Femur (tissue), 1 donor: ENCODE measurements around the gene ELMOD1.
A peak's percentile ranks its signal among the peaks of the same experiment; 100 is the strongest.

Source experiments
- DNase-seq: peaks from one replicate; pipeline ENCODE4 v3.0.0-alpha.2; 2017

Gene ELMOD1

DNA sequence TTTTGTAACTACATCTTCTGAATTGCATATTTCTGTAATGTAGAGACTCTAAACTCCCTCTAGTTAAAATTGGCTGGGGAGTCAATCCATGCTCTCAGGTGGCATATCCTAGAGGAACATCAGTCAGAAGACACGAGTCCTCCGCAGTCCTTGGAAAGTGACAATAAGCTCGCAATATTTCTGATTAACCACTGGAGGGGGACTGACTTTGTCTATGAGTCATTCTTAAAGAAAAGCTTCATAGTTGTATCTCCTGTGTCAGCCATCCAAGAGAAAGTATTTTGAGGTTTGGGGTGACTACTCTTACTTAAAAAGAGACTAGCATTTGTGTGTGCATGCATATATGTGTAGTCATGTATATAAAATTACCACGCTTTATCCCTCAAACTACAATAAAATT, 60.7 kb downstream of the ELMOD1 start:
- DNase-seq: no peak

DNA sequence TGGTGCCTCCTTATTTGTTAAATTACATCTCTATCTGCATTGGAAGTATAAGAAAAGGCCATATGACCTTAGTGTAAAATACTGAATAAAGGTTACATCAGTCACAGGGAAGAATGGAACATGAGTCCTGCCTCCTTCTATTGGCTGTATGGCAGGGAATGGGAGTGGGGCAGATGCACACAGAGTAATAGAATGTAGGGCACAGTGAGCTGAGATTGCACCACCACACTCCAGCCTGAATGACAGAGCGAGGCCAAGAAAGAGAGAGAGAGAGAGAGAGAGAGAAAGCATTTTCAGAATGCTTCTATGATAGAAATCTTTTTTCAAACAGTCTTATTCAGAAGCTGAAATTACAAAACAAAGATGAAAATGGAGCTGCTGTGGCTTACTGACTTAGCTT, 62.1 kb downstream of the ELMOD1 start:
- DNase-seq: no peak

DNA sequence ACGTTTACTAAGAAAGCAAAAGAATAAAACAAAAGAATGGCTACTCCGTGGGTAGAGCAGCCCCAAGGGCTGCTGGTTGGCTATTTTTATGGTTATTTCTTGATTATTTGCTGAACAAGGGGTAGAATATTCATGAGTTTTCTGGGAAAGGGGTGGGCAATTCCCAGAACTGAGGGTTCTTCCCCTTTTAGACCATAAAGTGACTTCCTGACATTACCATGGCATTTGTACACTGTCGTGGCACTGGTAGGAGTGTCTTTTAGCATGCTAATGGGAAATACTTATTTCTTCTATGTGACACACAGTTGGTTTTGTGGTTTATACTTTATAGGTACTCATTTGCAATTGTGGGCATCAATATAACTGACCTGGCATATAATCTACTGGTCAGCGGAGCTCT, 64.7 kb downstream of the ELMOD1 start:
- DNase-seq: no peak

DNA sequence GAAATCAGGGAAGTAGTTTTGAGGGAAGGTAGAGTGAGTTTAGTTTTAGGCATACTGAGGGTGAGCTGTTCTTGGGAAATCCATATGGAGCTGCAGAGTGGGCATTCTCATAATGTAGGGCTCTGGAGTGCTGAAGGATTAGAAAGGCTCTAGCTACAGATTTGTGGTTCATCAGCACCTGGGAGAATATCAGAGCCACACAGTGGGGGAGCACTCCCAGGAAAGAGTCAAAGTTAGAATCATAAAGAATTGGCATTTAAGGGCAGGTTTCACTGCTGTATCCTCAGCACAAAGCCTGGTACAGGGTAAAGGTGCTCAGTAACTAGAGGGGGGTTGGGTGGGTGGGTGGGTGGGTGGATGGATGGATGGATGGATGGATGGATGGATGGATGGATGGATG, 68.4 kb downstream of the ELMOD1 start:
- no peak for DNase-seq

DNA sequence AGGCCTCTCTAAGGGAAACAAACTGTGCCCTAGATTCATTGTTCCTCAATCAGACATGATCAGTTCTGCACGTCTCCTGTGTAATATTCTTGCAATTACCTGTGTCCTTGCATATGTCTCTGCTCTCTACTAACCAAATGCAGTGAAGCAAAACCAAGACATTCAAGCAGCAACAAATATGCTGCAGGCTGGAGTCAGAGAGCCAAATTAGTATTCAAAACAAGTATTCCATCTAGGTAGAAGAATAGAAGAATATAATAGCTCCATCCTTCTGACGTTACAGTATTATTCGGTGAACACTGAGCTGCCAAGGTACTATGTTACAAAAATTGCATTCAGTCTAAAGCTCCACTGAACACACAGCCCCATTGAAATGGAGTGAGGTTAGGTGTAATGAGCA, 69.1 kb downstream of the ELMOD1 start:
- no peak for DNase-seq

DNA sequence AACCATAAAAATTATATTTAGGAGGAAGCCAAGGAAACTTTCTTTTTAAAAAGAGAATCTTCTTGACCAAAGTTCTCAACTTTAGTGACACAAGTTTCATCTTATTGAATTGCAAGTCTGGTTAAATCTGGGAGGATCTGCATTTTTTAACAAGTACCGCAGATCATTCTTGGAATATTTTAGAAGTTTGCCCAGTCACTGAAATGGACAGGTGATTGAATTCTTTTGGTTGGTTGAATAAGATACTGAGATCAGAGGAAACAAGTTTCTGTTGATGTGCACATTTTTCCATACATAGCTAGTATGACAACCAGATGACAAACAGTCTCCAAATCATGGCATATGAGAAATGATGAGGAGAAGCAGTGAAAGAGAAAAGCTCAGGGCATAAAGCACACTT, 70.7 kb downstream of the ELMOD1 start:
- no peak for DNase-seq

DNA sequence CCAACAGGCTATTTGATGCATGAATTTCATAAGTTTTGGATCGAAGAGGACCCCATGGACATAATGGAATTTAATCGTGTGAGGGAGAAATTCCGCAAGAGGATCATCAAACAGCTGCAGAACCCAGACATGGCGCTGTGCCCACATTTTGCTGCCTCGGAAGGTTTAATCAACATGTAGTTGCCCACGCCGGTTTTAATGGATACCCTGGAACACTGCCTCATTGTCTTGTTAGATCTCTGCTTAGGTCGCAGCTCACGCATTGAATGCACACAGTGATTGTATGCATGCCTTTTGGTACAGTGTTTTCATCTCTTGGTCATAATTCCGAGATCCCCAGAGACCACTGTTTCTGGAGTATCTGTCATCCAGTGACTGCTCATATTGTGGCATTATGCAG, 74.1 kb downstream of the ELMOD1 start:
- DNase-seq: peak; percentile 57

DNA sequence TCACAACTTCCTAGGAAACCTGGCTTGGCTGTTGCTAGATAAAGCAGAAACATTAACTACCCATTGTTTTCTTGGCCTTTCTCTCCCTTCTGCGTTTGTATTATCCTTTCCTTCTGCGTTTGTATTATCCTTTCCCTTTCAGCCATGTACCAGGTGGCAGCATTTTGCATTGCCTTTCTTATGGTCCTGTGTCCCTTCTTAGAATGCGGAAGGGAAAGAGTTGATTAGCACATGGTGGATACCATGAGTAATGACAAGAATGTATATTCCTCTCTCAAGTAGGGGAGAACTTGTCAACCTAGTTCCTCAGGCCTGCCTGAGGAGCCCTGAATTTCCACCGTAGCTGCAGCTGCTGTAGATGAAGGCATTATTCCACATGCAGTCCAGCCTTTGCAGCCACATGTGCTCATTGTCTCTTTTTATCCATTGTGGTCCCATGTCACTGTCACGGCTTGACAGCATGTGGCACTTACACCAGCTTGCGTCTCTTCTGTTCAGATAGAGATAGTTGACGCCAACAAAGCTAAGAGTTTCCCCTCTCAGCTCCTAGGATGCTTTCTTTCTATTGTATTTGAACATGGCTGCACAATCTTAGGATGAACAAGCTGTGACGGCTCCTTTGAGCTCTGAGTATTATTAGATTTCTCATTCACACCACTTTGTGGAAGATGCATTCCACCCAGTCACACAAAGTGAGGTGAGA, 76.1 kb downstream of the ELMOD1 start:
- DNase-seq: no peak

DNA sequence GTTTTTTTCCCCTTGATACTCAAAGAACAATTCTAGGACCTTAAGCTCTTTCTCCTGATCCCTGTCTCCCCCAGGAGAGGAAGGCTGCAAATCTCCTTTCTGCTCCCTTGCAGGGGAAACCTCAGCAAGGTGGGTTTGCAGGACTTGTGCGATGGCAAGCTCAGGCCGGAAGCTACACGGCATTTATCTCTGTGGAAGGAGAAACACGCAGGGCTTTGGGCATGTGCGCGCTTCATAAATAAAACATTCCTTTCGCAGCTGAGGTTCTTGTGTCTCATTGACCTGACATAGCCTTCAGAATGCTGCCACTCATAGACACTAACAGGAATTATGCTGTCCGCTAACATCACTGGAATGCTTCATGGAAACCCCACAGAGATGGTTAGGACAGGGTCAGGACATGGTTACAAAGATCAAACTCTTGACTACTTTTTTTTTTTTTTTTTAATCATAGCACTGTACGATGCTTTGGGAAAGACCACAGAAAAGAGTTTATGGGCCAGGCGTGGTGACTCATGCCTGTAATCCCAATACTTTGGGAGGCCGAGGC, 78.3 kb downstream of the ELMOD1 start:
- DNase-seq: no peak

DNA sequence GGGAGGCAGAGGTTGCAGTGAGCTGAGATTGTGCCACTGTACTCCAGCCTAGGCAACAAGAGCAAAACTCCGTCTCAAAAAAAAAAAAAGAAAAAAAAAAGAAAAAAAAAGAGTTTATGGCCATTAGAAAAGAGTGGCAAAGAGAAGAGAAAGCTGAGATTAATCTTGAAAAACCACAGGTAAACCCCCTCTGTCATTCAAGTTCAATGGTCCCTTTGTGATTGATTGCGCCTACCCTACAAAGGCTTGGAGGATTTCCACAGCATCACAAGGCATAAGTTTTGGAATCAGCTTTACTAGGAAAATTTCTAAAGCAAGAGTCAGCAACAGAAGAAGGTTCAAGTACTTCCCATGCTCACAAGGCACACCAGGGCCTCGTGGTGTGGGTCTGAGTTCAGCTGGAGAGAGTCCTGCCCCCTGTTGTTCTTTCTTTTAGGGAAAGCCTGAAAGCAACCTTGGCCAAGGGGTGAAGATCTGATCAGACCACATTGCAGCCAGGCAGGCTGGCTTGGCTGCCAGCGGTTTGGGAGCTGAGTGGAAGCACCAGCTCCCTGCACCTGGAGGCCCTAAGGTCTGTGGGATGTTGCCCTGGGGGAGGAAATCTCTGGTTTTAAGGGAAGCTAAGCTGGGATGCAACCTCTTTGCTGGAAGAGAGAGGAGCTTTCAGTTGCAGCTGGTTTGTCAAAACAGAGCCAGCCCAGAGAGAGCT, 79.1 kb downstream of the ELMOD1 start:
- no peak for DNase-seq

DNA sequence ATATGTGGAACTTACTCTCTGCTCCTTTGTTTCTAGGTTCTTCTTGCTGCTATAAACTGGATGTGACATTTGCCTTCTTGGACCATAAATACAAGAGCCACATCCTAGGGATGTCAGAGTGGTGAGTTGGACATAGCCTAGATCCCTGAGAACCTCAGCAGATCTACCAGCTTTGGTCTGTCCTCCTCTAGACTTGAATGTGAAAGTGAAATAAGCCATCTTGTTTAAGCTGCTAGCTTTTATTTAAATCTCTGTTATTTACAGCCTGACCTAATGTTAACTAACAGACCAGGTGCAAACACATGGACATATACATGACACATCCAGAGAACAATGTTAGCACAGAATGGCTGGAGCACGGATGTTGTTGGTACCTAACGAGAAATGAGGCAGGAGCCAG, 85.0 kb downstream of the ELMOD1 start:
- DNase-seq: no peak

DNA sequence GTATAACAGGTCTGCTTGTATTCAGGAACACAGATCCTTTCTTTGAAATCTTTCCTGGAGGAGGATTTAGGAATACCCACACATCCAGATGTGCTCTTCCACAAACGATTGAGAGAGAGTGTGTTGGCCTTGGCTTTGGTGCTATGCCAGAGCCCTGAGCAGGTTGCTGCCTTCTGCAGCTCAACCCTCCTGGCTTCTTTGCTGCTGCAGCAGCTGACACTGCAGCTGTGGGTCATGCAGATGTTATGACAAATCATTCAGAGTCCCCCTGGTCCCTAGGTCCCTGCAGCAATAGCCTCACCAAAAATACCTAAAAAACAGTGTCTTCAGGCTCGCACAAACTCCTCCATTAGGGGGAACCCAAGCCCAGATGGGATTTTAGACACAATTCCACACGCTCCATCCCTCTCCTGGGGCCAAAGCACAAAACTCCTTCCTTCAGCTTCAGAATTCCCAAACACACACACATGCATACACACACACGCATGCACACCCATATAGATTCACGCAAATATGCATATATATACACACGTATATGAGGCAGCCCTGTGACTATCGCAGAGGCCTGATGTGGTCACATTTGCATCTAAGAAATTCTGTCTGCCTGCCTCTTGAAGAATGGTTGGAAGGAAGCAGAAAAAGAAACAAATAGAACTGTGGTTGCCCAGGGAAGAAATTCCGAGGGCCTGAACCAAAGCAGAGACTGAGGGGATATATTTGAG, 85.5 kb downstream of the ELMOD1 start:
- no peak for DNase-seq

DNA sequence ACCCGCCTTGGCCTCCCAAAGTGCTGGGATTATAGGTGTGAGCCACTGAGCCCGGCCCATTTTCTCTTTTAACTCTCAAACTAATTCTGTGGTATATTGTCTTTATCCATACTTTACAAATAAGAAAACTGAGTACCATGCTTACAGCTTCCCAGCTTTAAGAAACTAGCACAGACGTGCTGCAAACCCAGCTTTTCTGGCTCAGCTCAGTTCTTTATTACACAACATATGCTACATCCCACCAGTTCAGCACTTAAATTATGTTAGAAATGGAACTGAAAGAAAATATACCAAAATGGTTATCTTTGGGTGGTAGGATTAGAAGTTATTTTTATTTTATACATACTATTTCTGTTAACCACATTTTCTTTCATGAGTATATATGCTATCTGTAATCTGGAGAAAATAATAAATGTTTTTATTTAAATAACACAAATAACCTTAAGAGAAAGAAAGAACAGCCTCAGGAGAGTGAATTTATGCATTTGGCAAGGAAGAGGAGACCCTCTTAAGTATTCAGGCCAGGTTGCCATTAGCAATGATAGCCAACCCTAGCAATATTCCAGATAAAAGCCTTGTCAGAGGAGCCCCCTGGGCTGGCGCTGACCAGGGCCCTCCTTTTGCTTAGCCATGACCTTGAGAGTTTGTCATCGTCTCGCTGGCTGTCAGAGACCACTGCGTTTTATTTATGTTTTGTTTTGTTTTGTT, 87.1 kb downstream of the ELMOD1 start:
- no peak for DNase-seq

DNA sequence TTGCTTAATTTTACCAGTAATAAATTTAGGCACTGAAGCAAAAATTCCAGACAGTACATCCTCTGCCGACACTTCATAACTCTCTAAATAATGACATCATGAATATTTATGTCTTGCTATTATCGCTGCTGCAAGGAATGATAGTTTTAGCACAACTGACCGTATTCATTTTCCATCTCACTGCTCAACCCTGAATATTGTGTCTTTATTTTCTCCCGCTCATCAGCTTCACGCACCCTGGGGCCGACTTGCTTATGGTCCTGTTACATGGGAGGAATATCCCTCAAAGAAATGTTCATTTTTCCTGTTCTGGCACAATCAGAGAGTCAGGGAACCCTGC, 87.7 kb downstream of the ELMOD1 start:
- DNase-seq: no peak

DNA sequence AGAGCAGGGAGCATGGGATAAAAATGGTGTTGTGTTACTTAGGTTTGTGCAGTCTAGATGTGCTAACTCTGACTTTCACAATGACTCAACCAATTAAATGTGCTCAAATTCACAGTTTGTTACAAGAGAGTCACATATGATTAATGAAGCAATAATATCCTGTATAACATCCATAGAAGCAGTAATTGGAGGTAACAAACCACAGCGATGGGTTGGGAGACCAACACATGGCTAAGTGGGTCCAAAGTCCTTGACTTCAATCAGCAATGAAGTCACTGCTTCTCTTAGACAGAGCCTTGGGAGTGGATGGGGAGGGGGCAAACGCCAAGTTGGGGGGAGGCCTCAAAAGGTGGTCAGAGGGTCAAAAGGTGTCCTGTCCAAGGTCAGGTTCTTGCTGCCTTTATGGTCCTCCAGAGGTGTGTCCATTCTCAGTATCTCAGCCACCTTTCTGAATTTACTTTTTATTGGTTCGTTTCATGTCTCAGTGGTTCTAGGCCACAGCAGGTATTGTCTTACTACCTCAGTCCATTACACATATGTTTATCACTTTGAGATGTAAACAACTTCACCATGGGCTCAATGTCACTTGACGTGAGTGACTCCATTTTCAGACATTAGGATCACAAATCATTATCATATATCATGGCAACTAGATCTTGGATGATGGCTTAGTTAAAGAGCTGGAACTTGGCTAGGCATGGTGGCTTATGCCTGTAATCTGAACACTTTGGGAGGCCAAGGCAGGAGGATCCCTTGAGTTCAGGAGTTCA, 88.5 kb downstream of the ELMOD1 start:
- no peak for DNase-seq

DNA sequence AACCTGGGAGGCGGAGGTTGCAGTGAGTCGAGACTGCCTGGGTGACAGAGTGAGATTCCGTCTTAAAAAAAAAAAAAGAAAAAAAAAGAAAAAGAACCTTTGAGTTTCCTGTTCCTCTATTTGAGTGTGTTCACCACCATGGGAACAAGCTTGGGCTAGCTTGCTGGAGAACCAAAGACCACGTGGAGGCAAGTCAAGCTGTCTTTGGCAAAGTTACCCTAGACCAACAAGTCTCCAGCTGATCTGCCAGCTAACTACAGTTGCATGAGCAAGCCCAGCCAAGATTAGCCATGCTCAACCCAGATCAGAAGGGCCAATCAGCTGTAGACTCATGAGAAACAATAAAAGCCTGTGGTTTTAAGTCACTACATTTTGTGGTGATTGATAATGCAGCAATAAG, 91.2 kb downstream of the ELMOD1 start:
- DNase-seq: no peak

DNA sequence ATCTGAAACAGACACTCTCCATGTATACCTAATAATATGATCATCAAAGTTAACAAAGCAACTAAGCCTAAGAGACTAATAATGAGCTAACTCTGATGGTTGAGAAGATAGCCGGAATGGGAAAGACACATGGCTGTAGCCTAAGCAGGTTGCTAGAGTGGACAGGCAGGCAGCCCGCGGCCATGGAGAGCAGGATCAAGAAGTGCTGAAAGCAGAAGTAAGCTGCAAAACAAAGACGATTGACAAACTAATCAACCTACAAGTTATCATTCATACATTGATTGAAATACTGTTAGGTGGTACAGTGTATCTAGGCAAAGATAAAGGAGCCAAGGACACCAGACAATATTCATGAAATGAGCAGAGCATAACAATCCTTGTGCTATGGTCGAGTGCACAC, 91.6 kb downstream of the ELMOD1 start:
- DNase-seq: no peak

DNA sequence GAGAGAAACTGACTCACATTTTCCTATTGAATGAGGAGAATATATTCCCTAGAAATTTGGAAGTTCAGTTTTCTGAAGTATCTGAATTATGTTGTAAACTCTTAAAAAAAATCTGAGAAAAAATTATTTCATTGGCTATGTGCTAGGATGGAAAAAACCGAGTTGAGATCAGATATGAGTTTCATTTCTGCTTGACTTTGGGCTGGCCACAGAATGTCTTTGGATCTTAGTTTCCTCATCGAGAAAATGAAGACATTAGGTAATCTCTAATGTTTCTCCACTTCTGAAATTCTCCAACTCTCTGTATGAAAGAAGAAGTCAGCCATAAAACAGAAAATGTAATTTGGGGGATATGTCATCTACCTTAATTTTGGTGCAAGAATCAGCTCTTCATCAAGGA, 92.1 kb downstream of the ELMOD1 start:
- DNase-seq: no peak

DNA sequence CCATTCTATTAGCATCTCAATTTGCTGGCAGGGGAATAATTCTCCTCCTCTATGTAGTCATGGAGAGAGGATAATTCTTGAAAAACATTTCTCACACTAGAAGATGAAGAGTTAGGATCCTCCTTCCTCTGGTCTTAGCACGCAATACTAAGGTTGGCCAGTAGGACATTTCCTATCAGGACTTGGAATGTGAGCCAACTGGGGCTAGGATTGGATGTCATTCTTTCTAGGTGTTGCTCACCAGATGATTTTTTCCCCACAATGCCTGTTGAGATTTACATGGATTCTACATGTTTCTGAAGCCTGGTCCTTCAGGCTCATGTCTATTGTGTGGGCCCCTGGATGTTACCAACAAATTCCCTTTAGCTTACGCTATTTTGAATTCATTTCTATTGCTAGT, 92.9 kb downstream of the ELMOD1 start:
- DNase-seq: no peak

DNA sequence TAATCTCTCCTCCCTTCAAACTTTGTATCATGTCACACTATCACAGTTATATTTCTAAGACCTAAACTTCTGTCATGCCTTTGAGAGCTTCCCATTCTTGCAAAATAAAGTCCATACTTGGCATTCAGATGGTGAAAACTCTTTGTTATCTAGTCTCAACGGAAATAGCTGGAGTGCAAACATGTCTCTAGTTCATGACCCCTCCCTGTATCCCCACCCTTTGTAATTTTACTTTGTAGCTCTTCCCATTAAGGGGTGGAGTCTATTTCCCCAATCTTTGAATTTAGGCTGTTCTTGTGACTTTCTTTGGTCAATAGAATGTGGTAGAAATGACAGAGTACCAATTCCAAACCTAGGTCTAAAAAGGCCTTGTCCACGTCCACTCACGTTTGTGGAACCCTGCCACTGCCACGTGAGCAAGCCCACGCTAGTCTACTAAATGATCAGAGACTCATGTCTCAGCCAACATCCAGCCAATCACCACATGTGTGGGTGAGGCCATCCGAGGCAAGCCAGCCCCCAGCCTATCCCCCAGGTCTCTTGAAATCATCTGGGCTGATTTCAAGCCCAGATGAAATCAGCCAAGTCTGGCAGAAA, 97.5 kb downstream of the ELMOD1 start:
- no peak for DNase-seq

DNA sequence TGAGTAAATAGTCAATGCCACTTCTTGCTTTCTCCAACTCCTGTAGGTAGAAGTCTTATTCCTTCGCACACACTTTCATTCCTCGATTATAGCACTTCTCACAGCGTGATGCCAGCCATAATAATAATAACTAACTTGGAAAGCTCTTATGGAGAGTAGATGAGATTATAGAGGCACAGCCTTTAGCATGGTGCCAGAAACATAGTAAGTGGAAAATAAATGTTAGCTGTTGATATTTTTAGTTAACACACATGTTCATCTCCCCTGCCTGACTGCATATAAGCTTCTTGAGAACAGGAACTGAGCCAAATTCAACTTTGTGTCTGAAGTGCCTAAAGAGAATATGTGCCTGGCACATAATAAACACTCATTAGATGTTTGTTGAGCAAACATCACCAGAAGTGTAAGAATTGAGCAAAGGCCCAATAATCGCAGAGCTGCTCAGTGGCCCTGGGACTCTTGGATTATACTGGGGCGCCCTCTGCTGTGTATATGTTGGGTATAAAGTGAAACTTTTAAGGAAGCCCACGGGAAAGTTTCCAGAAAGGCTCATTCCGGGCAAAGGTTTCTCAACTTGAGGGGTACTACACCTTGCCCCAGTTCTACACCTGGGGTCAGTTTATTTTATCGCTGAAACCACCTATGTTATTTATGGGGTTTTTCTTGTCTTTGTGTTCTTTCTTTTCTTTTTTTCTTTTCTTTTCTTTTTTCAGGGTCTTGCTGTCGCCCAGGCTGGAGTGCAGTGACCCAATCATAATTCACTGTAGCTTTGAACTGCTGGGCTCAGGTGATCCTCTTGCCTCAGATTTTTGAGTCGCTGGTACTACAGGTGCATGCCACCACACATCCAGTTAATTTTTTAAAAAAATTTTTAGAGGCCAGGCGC, 98.6 kb downstream of the ELMOD1 start:
- DNase-seq: peak; percentile 78
